Chondrocyte (in vitro differentiated cells): ENCODE measurements around the gene ALX4. TPM values are rescaled to one million over a fixed set of nuclear protein-coding genes. Genes with fewer than 3 reads are reported as not detected.

Experiments
- DNase-seq: peaks from one replicate; pipeline ENCODE4 v3.0.0; 2021; ENCODE audit warnings: mixed read lengths, low spot score
- H3K27ac Mint-ChIP-seq: one replicate; pipeline ENCODE4 v1.8.0; 2021; ENCODE audit warnings: mild to moderate bottlenecking, moderate library complexity, mixed read lengths; ENCODE audit not compliant: unreplicated experiment
- H3K27me3 Mint-ChIP-seq: 2 replicates; pipeline ENCODE4 v1.8.0; 2021; ENCODE audit warnings: low read depth, mixed read lengths
- H3K36me3 Mint-ChIP-seq: 2 replicates; pipeline ENCODE4 v1.8.0; 2021; ENCODE audit warnings: low read depth, mixed read lengths
- H3K4me1 Mint-ChIP-seq: 2 replicates; pipeline ENCODE4 v1.8.0; 2021; ENCODE audit warnings: low read depth, mild to moderate bottlenecking, mixed read lengths
- H3K4me3 Mint-ChIP-seq: one replicate; pipeline ENCODE4 v1.8.0; 2021; ENCODE audit warnings: mild to moderate bottlenecking, moderate library complexity, mixed read lengths; ENCODE audit not compliant: unreplicated experiment
- H3K9me3 Mint-ChIP-seq: 2 replicates; pipeline ENCODE4 v1.8.0; 2021; ENCODE audit warnings: low read depth, mixed read lengths
- total RNA-seq: library from RNA; stranded (reverse); gene quantifications from 3 replicates; pipeline ENCODE4 v1.2.1, GENCODE V29; 2021
- TF ChIP-seq, protein P1 (sequence below): fragments of 200-600 bp; sonication (generic); IDR thresholded peaks from 2 replicates; pipeline ENCODE4 v1.5.0; 2021; ENCODE audit warnings: antibody characterized with exemption, mild to moderate bottlenecking, moderate library complexity

Gene ALX4
- total RNA-seq, 1 donor from 2014 or later = not detected

DNA sequence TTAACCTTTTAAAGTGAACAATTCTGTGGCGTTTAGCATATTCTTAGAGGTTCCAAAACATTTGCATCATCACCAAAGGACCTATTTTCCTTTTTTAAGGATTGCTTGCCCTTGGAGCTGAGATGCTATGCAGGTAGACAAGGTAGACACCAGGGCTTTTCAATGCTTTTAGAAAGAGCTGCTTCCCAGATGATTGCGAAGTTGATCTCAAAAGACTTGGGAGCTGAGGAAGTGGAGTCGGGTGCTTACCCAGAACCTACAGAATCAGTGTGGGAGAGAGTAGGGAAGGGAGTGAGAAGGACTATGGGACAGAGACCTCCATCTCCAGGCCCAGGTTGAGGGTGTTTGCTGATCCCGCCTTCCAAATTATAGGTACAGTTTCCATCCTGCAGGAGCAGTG lies 11.1 kb upstream of the ALX4 start:
- DNase-seq = no peak
- H3K4me3 Mint-ChIP-seq = no peak overlapping the region
- H3K9me3 Mint-ChIP-seq = no peaks in the 10 kb centered on the region
- H3K36me3 Mint-ChIP-seq = no peaks in the 10 kb centered on the region
- TF ChIP-seq, protein P1, sequence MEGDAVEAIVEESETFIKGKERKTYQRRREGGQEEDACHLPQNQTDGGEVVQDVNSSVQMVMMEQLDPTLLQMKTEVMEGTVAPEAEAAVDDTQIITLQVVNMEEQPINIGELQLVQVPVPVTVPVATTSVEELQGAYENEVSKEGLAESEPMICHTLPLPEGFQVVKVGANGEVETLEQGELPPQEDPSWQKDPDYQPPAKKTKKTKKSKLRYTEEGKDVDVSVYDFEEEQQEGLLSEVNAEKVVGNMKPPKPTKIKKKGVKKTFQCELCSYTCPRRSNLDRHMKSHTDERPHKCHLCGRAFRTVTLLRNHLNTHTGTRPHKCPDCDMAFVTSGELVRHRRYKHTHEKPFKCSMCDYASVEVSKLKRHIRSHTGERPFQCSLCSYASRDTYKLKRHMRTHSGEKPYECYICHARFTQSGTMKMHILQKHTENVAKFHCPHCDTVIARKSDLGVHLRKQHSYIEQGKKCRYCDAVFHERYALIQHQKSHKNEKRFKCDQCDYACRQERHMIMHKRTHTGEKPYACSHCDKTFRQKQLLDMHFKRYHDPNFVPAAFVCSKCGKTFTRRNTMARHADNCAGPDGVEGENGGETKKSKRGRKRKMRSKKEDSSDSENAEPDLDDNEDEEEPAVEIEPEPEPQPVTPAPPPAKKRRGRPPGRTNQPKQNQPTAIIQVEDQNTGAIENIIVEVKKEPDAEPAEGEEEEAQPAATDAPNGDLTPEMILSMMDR = no peak
- H3K27me3 Mint-ChIP-seq = peaks cover 85% of the 10 kb centered on the region
- H3K27ac Mint-ChIP-seq = no peak overlapping the region
- peaks cover 29% of the 10 kb centered on the region for H3K4me1 Mint-ChIP-seq

DNA sequence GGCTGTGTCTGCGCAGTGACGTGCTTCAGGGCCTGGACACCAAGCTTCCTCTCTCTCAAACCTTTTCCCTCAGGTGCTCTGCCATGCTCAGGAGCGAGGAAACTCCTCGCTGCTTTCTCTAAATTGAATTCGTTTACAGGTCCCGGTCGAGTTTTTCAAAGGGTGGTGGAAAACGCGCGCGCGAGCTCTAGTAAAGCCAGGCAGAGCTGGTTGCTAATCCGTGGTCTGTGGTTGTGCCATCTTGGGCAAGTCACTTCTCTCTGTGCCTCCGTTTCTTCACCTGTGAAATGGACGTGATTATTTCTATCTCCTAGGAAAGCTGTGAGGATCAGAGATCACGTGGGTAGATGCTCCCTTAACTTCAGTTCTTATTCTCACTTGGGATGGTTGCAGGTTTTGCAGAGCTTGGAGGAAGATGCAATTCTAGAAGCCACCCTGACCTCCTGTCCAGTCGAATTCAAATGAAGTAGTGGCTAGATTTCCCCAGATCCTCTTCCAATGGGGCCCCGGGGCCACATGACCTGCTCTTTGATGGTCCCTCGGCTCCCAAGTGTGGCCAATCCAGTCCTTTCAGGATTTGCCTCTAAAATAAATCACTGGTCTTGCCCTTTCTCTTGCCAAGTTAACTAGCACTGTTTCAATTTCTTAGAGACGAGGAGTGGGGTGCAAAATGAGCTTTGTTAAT lies 10.5 kb upstream of the ALX4 start:
- Mint-ChIP-seq H3K4me1 (peaks cover 34% of the 10 kb centered on the region), H3K36me3 (no peaks in the 10 kb centered on the region), H3K9me3 (no peaks in the 10 kb centered on the region), H3K27ac (no peak overlapping the region), H3K4me3 (peak overlapping the region; percentile 33), H3K27me3 (peaks cover 85% of the 10 kb centered on the region)
- no peak for DNase-seq
- TF ChIP-seq, protein P1 = no peak

DNA sequence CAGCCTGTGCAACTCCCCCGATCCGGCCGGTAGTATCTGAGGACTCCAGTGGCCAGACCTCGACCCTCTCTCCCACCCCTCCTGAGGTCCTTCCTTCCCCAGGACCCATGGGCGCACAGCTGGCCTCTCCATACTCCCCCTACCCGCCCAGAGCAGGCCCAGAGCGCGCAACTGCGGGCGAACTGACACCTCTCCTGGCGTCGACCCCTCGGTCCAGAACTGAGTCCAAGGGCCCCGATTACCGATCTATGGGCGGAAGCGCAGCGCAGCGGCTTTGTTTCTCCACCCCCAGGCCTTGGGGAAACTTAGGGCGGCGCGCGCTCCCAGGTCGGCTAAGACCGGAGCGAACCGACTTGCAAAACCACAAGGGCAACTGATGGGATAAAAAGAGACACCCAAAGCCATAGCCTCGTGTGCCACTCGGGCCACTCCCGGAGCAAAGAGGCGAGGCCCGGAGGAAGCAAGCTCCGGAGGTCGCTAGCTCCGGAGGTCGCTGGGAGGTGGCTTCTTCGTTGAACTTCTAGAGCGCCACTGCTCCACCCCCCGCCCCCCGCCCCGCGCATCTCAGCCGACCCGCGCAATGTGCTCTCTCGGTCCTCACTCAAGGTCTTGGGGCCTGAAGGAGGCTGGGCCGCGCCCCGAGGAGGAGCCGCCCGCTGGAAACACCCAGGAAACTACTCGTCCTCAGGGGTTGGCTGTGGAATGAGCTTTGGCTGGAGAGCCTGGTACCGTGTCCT lies 9.8 kb upstream of the ALX4 start:
- DNase-seq = no peak
- peaks cover 36% of the 10 kb centered on the region for H3K4me1 Mint-ChIP-seq
- no peaks in the 10 kb centered on the region for H3K9me3 Mint-ChIP-seq
- H3K27me3 Mint-ChIP-seq = peaks cover 85% of the 10 kb centered on the region
- TF ChIP-seq, protein P1 = no peak
- H3K27ac Mint-ChIP-seq = no peak overlapping the region
- no peaks in the 10 kb centered on the region for H3K36me3 Mint-ChIP-seq
- H3K4me3 Mint-ChIP-seq = peak overlapping the region; percentile 33

DNA sequence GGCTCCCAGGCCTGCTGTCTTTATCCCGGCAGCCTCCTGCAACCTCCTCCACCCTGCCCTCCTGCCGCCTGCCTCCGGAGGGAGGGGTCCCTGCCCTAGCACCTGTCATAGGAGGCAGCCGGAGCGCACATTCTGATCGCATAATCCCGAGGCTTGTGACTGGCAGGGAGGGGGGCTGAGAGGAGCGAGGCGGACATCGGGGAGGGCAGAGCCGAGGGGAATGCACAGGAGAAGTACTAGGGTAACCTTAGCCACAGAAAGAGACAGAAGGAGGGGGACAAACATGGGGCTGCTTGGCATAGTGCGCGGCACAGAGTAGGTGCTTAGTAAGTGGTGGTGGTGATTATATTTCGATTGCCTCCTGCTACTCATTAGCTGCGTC lies 9.2 kb upstream of the ALX4 start:
- H3K36me3 Mint-ChIP-seq = peaks cover 2% of the 10 kb centered on the region
- H3K4me3 Mint-ChIP-seq = no peak overlapping the region
- no peak for DNase-seq
- H3K9me3 Mint-ChIP-seq = no peaks in the 10 kb centered on the region
- TF ChIP-seq, protein P1 = no peak
- H3K27ac Mint-ChIP-seq = no peak overlapping the region
- peaks cover 36% of the 10 kb centered on the region for H3K4me1 Mint-ChIP-seq
- H3K27me3 Mint-ChIP-seq = peaks cover 85% of the 10 kb centered on the region

DNA sequence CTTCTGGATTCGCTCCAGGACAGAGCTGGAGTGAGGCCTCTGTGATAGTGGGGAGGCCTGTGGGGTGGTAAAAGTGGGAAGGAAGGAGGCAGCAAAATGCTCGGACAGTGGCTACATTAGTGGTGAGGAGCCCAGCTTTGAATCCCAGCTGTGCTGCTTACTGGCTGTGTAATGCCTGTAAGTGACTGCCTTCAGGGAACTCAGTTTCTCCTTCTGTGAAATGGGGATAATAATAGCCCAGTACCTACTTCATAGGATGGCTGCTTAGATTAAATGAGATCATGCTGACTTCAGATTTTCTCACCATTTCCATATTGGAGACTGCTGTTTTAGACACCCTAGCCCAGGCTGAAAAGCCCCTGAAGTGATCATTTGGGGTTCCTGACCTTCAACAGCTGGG lies 8.4 kb upstream of the ALX4 start:
- Mint-ChIP-seq H3K9me3 (no peaks in the 10 kb centered on the region), H3K27me3 (peaks cover 90% of the 10 kb centered on the region), H3K36me3 (peaks cover 2% of the 10 kb centered on the region), H3K4me1 (peaks cover 36% of the 10 kb centered on the region), H3K4me3 (no peak overlapping the region), H3K27ac (no peak overlapping the region)
- no peak for DNase-seq
- TF ChIP-seq, protein P1 = no peak
